HG02798 (cell line): ENCODE measurements around the gene UBE2O.

ENCODE experiments used
- ATAC-seq: cut with Tn5 transposase; IDR thresholded peaks from one replicate; pipeline ENCODE4 v1.9.1; 2021; ENCODE audit warnings: mild to moderate bottlenecking; ENCODE audit not compliant: unreplicated experiment, poor library complexity

Gene UBE2O

GRCh38 chr17:76421044-76421407 is 31.9 kb downstream of the UBE2O start:
- no peak for ATAC-seq

GRCh38 chr17:76420356-76421043 is 32.5 kb downstream of the UBE2O start:
- no peak for ATAC-seq

GRCh38 chr17:76419576-76420260 is 33.2 kb downstream of the UBE2O start:
- no peak for ATAC-seq

GRCh38 chr17:76417499-76418143 is 35.3 kb downstream of the UBE2O start:
- no peak for ATAC-seq

- no peak for ATAC-seq
Observed at GRCh38 chr17:76416899-76417298, 36.1 kb downstream of the UBE2O start.

GRCh38 chr17:76416457-76416856 is 36.5 kb downstream of the UBE2O start:
- no peak for ATAC-seq

- ATAC-seq = no peak
Observed at GRCh38 chr17:76415786-76416185, 37.2 kb downstream of the UBE2O start.

GRCh38 chr17:76414334-76415295 is 38.3 kb downstream of the UBE2O start:
- ATAC-seq = no peak

GRCh38 chr17:76411247-76411646 is 41.7 kb downstream of the UBE2O start:
- no peak for ATAC-seq

GRCh38 chr17:76410328-76410965 is 42.5 kb downstream of the UBE2O start:
- no peak for ATAC-seq

GRCh38 chr17:76408037-76408849 is 44.7 kb downstream of the UBE2O start:
- peak; percentile 41 for ATAC-seq

- no peak for ATAC-seq
Observed at GRCh38 chr17:76407509-76407908, 45.4 kb downstream of the UBE2O start.

- no peak for ATAC-seq
Observed at GRCh38 chr17:76405967-76406647, 46.8 kb downstream of the UBE2O start.

GRCh38 chr17:76405607-76405966 is 47.4 kb downstream of the UBE2O start:
- ATAC-seq = no peak

GRCh38 chr17:76404976-76405563 is 47.9 kb downstream of the UBE2O start:
- no peak for ATAC-seq

- no peak for ATAC-seq
Observed at GRCh38 chr17:76404256-76404655, 48.7 kb downstream of the UBE2O start.

GRCh38 chr17:76402711-76403110 is 50.2 kb downstream of the UBE2O start:
- no peak for ATAC-seq
